A673 (cell line): ENCODE measurements around the gene YIPF6. TPM values are rescaled to one million over a fixed set of nuclear protein-coding genes. Genes with fewer than 3 reads are reported as not detected.
A peak's percentile ranks its signal among the peaks of the same experiment; 100 is the strongest.
"Not testable (repeated sequence)": the region's sequence is repeated elsewhere in the genome, so short reads cannot be mapped to it uniquely, and the experiment has no call there.

Experiments
- BruUV-seq: library from RNA; stranded (reverse); fragments of 400-500 nt; replicated peaks from 2 replicates; lab custom pipeline; 2021; lab: Mats Ljungman, UMichigan
- CTCF ChIA-PET: fragments of 300-600 bp; sonication (Branson Sonifier 250); formaldehyde crosslinking; loops from one replicate; lab custom pipeline; 2022; ENCODE audit warnings: antibody characterized with exemption; lab: Charles Lee
- POLR2A ChIA-PET: fragments of 300-600 bp; sonication (Branson Sonifier 250); formaldehyde crosslinking; loops from one replicate; lab custom pipeline; 2022; ENCODE audit warnings: antibody characterized with exemption; ENCODE audit not compliant: low non-redundant PET; lab: Charles Lee
- DNase-seq: peaks from one replicate; pipeline ENCODE4 v3.0.0-alpha.2; 2015; ENCODE audit warnings: low spot score
- H3K27ac ChIP-seq: fragments of 200-600 bp; sonication (generic); 2 replicates; pipeline ENCODE4 v1.5.1; 2016; ENCODE audit warnings: mixed run types, low read depth, mild to moderate bottlenecking, mixed read lengths, antibody characterized with exemption, low read length; ENCODE audit not compliant: poor library complexity, severe bottlenecking
- H3K27me3 ChIP-seq: fragments of 200-600 bp; sonication (generic); replicated peaks from 2 replicates; pipeline ENCODE4 v1.6.1; 2017; ENCODE audit warnings: mixed run types, low read depth, mild to moderate bottlenecking, mixed read lengths, antibody characterized with exemption, low read length; ENCODE audit not compliant: insufficient read depth, poor library complexity
- H3K36me3 ChIP-seq: fragments of 200-600 bp; sonication (generic); 2 replicates; pipeline ENCODE4 v1.6.1; 2016; ENCODE audit warnings: mixed run types, mild to moderate bottlenecking, mixed read lengths, antibody characterized with exemption, low read length; ENCODE audit not compliant: insufficient read depth, poor library complexity, severe bottlenecking
- H3K4me1 ChIP-seq: fragments of 200-600 bp; sonication (generic); 2 replicates; pipeline ENCODE4 v1.6.1; 2017; ENCODE audit warnings: mixed run types, mild to moderate bottlenecking, mixed read lengths, antibody characterized with exemption, low read length; ENCODE audit not compliant: insufficient read depth, poor library complexity, severe bottlenecking
- H3K4me3 ChIP-seq: fragments of 200-600 bp; sonication (generic); 2 replicates; pipeline ENCODE4 v1.5.1; 2016; ENCODE audit warnings: low read depth, mixed run types, mild to moderate bottlenecking, mixed read lengths, low read length; ENCODE audit not compliant: poor library complexity, severe bottlenecking
- H3K9me3 ChIP-seq: fragments of 200-600 bp; sonication (generic); 2 replicates; pipeline ENCODE4 v1.6.1; 2016; ENCODE audit warnings: mixed run types, low read depth, mild to moderate bottlenecking, mixed read lengths, antibody characterized with exemption, low read length; ENCODE audit not compliant: poor library complexity, severe bottlenecking
- CTCF ChIP-seq: fragments of 300-800, 200-600 bp; sonication (generic); conservative IDR thresholded peaks from 2 replicates; pipeline ENCODE4 v1.5.1; 2017; ENCODE audit warnings: low read depth, mild to moderate bottlenecking, antibody characterized with exemption, low read length, moderate library complexity, mixed read lengths
- EZH2 ChIP-seq: fragments of 200-600 bp; sonication (generic); IDR thresholded peaks from 2 replicates; pipeline ENCODE4 v1.6.1; 2017; ENCODE audit warnings: borderline replicate concordance, low read depth, mild to moderate bottlenecking, mixed read lengths, antibody characterized with exemption, low read length; ENCODE audit not compliant: poor library complexity, severe bottlenecking
- intact Hi-C: fragments of 100-400 bp; cut with micrococcal nuclease; formaldehyde crosslinking; loops from one replicate; pipeline ENCODE4 v1.10.0; 2022; ENCODE audit not compliant: unreplicated experiment
- total RNA-seq: library from RNA; stranded (reverse); gene quantifications from 2 replicates; pipeline ENCODE4 v1.2.3, GENCODE V29; 2021

Gene YIPF6
- total RNA-seq, 1 experiment from 2014 or later, result 38.7 TPM

- BruUV-seq, result no TSS peak
- intact Hi-C loops, result no loop called here
Measured at GRCh38 chrX:68487924-68488323, 10.9 kb upstream of the YIPF6 start.

GRCh38 chrX:68488657-68489056 is 10.2 kb upstream of the YIPF6 start:
- POLR2A ChIA-PET, result no interaction called here
- intact Hi-C loops, result no loop called here
- no peak for DNase-seq
- CTCF ChIA-PET, result no interaction called here
- Histone ChIP-seq H3K27me3 (no peaks in the 10 kb centered on the region), H3K4me1 (no peaks in the 10 kb centered on the region), H3K4me3 (no peak overlapping the region), H3K36me3 (no peaks in the 10 kb centered on the region), H3K9me3 (no peaks in the 10 kb centered on the region), H3K27ac (no peak overlapping the region)
- TF ChIP-seq EZH2, result no peak
- no TSS peak for BruUV-seq

More at GRCh38 chrX:68487924-68488323, 10.9 kb upstream of the YIPF6 start:
- Histone ChIP-seq H3K9me3 (no peaks in the 10 kb centered on the region), H3K36me3 (no peaks in the 10 kb centered on the region), H3K27ac (no peak overlapping the region), H3K4me3 (no peak overlapping the region), H3K4me1 (no peaks in the 10 kb centered on the region), H3K27me3 (no peaks in the 10 kb centered on the region)
- TF ChIP-seq EZH2 (no peak), CTCF (no peak)
- no peak for DNase-seq
- ChIA-PET CTCF (no interaction called here), POLR2A (no interaction called here)

GRCh38 chrX:68490644-68491043 is 8.2 kb upstream of the YIPF6 start:
- ChIA-PET CTCF (interaction anchor here (0.6 to 1.1 kb wide), 2 partner anchors 29 to 294 kb away, joined by 4 to 7 read pairs; no protein-coding TSS in a partner anchor), POLR2A (no interaction called here)
- Histone ChIP-seq H3K9me3 (no peaks in the 10 kb centered on the region), H3K4me3 (no peak overlapping the region), H3K27ac (no peak overlapping the region), H3K27me3 (no peaks in the 10 kb centered on the region), H3K36me3 (no peaks in the 10 kb centered on the region), H3K4me1 (no peaks in the 10 kb centered on the region)
- TF ChIP-seq EZH2 (no peak), CTCF (0 out of 2 replicates have a peak, but pooled peaks have one; percentile 30)
- intact Hi-C loops, result loop anchor here (10.0 kb wide), 1 partner anchor 296 kb away; no protein-coding TSS in a partner anchor
- BruUV-seq, result no TSS peak
- peak; percentile 14 for DNase-seq

- TF ChIP-seq CTCF, result no peak
- H3K27ac ChIP-seq, result no peak overlapping the region
- ChIA-PET CTCF (no interaction called here), POLR2A (no interaction called here)
- H3K4me1 ChIP-seq, result no peaks in the 10 kb centered on the region
- no peak overlapping the region for H3K4me3 ChIP-seq
- H3K27me3 ChIP-seq, result no peaks in the 10 kb centered on the region
- DNase-seq, result no peak
- H3K9me3 ChIP-seq, result no peaks in the 10 kb centered on the region
- no TSS peak for BruUV-seq
- H3K36me3 ChIP-seq, result no peaks in the 10 kb centered on the region
- intact Hi-C loops, result loop anchor here (10.0 kb wide), 1 partner anchor 298 kb away; no protein-coding TSS in a partner anchor
Measured at GRCh38 chrX:68492583-68492982, 6.3 kb upstream of the YIPF6 start.

- BruUV-seq, DNase-seq, H3K4me1 ChIP-seq, CTCF ChIA-PET, H3K36me3 ChIP-seq, H3K27ac ChIP-seq, POLR2A ChIA-PET, H3K4me3 ChIP-seq, H3K27me3 ChIP-seq, H3K9me3 ChIP-seq: not testable (repeated sequence)
- intact Hi-C loops, result loop anchor here (10.0 kb wide), 1 partner anchor 299 kb away; no protein-coding TSS in a partner anchor
Measured at GRCh38 chrX:68493776-68494175, 5.1 kb upstream of the YIPF6 start.
